Endothelial cell (in vitro differentiated cells): ENCODE results near the gene MED16. TPM values are rescaled to one million over a fixed set of nuclear protein-coding genes. Genes with fewer than 3 reads are reported as not detected.

Experiments used
- DNase-seq: peaks from one replicate; pipeline ENCODE4 v3.0.0; 2021; ENCODE audit warnings: low spot score
- H3K27ac Mint-ChIP-seq: one replicate; pipeline ENCODE4 v1.8.0; 2021; ENCODE audit warnings: mixed read lengths, inconsistent platforms; ENCODE audit not compliant: unreplicated experiment
- H3K27me3 Mint-ChIP-seq: one replicate; pipeline ENCODE4 v1.8.0; 2021; ENCODE audit warnings: mild to moderate bottlenecking, moderate library complexity, mixed read lengths, inconsistent platforms; ENCODE audit not compliant: unreplicated experiment
- H3K36me3 Mint-ChIP-seq: one replicate; pipeline ENCODE4 v1.8.0; 2021; ENCODE audit warnings: mild to moderate bottlenecking, low read depth, mixed read lengths, inconsistent platforms; ENCODE audit not compliant: unreplicated experiment
- H3K4me1 Mint-ChIP-seq: one replicate; pipeline ENCODE4 v1.8.0; 2021; ENCODE audit warnings: mild to moderate bottlenecking, mixed read lengths, inconsistent platforms; ENCODE audit not compliant: unreplicated experiment
- H3K4me3 Mint-ChIP-seq: one replicate; pipeline ENCODE4 v1.8.0; 2021; ENCODE audit warnings: mild to moderate bottlenecking, mixed read lengths, inconsistent platforms; ENCODE audit not compliant: unreplicated experiment
- H3K9me3 Mint-ChIP-seq: one replicate; pipeline ENCODE4 v1.8.0; 2021; ENCODE audit warnings: mixed read lengths, inconsistent platforms; ENCODE audit not compliant: unreplicated experiment
- CTCF ChIP-seq: fragments of 200-600 bp; sonication (generic); IDR thresholded peaks from one replicate; pipeline ENCODE4 v1.5.0; 2021; ENCODE audit warnings: antibody characterized with exemption; ENCODE audit not compliant: unreplicated experiment
- total RNA-seq: library from RNA; stranded (reverse); fragmentation: NEBNext Ultra II Directional; extraction: Animal tissue kit (Norgen Biotek cat#: 25700); gene quantifications from one replicate; pipeline ENCODE4 v1.2.1, GENCODE V29; 2021; ENCODE audit not compliant: unreplicated experiment

MED16 gene
- total RNA-seq, 1 donor from 2014 or later = 66.5 TPM

GRCh38 chr19:871446-872265, 21.3 kb downstream of the MED16 start:
- Mint-ChIP-seq H3K4me3 (peak overlapping the region; percentile 74), H3K27ac (no peak overlapping the region)
- DNase-seq = no peak

GRCh38 chr19:870963-871401, 22.0 kb downstream of the MED16 start:
- no peaks in the 10 kb centered on the region for H3K4me1 Mint-ChIP-seq
- no peak overlapping the region for H3K4me3 Mint-ChIP-seq
- DNase-seq = no peak
- no peaks in the 10 kb centered on the region for H3K9me3 Mint-ChIP-seq
- peaks cover 16% of the 10 kb centered on the region for H3K27me3 Mint-ChIP-seq
- H3K36me3 Mint-ChIP-seq = peaks cover 11% of the 10 kb centered on the region
- H3K27ac Mint-ChIP-seq = no peak overlapping the region
- TF ChIP-seq CTCF = no peak

More at GRCh38 chr19:871446-872265, 21.3 kb downstream of the MED16 start:
- Mint-ChIP-seq H3K4me1 (no peaks in the 10 kb centered on the region), H3K9me3 (no peaks in the 10 kb centered on the region), H3K36me3 (peaks cover 15% of the 10 kb centered on the region), H3K27me3 (peaks cover 16% of the 10 kb centered on the region)
- no peak for TF ChIP-seq CTCF

GRCh38 chr19:870314-870713, 22.7 kb downstream of the MED16 start:
- no peak for TF ChIP-seq CTCF
- Mint-ChIP-seq H3K9me3 (no peaks in the 10 kb centered on the region), H3K4me3 (no peak overlapping the region), H3K36me3 (peaks cover 11% of the 10 kb centered on the region), H3K4me1 (no peaks in the 10 kb centered on the region), H3K27me3 (peaks cover 16% of the 10 kb centered on the region), H3K27ac (no peak overlapping the region)
- no peak for DNase-seq

- Mint-ChIP-seq H3K36me3 (peaks cover 11% of the 10 kb centered on the region), H3K27ac (no peak overlapping the region), H3K9me3 (no peaks in the 10 kb centered on the region), H3K4me1 (no peaks in the 10 kb centered on the region), H3K4me3 (no peak overlapping the region), H3K27me3 (peaks cover 14% of the 10 kb centered on the region)
- TF ChIP-seq CTCF = no peak
- no peak for DNase-seq
These were observed 23.5 kb downstream of the MED16 start for GRCh38 chr19:869245-870177.
